ENCODE measurements around the gene TXNRD2.

Gene TXNRD2

GRCh38 chr22:19875531-19876313, 65.9 kb downstream of the TXNRD2 start:
- DNase-seq = no peak

GRCh38 chr22:19875061-19875530, 66.5 kb downstream of the TXNRD2 start:
- DNase-seq = no peak

DNA sequence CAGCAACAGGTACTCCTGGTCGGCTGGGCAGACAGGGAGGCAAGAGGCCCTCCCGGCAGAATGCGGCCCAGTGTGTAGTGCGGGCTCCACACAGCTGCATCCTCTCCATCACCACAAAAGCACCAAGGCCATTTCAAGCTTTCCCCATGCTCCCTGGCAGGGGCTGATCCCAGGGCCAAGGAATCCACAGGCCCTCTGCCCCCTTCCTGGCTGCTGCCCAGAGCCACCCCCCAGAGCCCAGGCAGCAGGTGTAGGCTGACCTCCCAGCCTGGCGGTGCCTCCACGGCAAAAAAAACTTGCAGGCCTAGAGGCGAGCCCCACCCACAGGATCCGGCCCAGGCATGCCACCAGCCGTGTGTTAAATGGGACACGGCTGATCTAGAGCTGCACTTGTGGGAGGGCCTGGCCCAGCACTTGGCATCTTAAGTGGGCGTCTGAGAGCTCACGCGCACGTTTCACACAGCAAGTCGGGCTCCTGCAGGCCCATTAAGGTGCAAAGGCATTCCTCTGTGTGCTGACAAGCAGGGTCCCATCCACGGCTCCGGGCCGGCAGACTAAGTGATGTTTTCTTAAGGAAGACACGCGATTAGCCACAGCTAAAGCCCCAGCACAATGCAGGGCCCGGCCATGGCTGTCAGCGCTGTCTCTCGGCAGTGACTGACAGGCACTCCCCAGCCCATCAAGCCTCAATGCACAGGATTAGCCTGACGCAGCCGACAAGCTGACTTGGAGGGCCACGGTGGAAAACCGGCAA, 67.1 kb downstream of the TXNRD2 start:
- peak; percentile 25 for DNase-seq

DNA sequence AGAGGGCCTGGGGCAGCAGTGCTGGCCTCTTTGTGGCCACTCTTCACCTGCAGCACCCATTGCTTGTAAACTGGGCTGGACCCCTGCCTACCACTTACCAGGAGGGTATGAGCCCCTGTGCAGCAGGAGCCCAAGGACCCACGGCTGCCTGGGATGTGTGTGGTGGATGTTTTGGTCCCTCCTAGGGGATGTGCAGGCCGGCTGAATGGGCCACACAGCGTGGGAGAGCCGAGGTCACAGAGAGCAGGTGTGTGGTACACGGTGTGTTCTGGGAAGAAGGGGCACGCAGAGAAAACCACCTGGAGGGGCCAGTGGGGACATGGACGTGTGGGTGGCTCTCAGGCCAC, 67.7 kb downstream of the TXNRD2 start:
- no peak for DNase-seq

- no peak for DNase-seq
Observed at GRCh38 chr22:19873138-19873959, 68.3 kb downstream of the TXNRD2 start.

GRCh38 chr22:19872779-19873137, 68.9 kb downstream of the TXNRD2 start:
- no peak for DNase-seq

DNA sequence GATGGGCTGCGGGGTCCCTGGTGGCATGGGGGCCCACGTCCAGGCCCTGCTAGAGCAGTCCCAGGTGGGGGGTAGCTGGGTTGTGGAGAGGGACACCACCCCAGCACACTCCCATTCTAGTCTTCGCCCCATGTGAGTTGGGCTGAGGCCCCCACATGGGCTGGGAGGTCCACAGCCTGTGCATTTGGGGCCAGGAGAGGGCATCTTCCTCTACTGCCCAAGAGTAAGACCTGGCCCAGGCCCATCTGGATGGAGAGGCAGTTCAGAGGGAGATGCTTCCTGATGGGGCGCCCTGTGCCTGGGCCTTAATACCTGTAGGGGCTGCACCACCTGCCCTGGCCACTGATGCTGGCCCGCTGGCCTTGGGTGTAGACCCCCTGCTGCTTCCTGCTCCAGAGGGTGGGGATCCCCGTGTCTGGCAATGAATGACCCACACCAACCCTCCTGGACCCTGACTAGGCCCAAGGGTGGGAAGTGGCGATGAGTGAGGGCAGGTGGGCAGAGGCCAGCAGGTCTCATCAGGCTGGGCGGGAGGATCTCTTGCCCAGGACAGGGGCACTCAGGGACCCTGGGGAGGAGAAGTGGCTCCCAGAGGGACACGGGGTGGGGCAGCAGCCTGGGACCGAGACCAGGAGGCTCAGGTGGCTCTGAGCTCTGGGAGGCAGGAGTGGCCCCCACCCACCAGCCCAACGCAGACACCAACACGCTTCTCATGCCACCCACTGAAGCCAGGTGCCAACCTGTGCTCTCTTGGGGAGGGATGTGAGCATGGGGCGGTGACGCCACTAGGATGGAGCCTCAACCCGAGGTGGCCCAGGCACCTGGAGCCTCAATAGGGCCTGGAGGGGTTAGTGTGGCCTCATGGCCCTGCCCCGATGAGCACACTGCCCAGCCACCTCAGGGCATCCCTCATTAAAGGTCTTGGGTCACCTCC, 69.5 kb downstream of the TXNRD2 start:
- peak; percentile 0 for DNase-seq

GRCh38 chr22:19871023-19871844, 70.4 kb downstream of the TXNRD2 start:
- no peak for DNase-seq

DNA sequence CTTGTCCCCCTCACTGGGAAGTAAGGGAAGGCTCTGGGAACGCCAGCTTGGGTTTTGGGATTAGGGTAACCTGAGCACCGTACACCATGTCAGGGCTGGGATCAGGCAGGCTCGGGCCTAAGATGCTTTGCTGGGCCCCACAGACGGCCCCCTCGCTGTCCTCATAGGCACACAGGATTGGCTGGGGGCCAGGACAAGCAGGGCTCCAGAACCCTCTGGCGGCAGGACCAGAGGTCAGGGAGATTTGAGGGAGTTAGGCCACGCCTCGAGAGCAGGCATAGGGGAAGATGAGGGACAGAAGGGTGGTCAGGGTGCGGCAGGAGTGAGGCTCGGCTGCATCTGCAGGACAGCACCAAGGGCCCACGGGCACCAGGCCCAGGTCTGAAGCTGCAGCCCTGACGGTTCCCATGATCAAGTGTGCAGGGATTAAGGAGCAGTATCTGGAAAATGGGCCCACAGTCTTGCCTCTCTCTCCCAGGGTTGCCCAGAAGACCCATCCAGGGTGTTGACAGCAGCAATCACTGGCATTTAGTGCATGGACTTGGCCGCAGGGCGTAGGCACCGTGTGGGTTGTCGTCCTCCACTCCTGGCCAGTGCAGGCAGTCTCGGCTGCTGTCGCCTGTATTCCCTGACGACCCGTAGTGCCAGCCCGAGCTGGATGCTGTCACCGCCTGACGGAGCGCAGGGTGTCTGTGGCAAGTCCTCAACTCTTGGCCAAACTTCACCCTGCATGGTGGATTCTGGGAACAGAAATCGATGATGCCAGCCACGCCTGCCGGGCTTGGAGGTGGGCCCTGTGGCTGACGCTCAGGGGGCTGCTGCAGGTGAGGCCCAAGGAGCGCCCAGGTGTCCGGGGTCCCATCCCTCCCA, 71.2 kb downstream of the TXNRD2 start:
- no peak for DNase-seq

DNA sequence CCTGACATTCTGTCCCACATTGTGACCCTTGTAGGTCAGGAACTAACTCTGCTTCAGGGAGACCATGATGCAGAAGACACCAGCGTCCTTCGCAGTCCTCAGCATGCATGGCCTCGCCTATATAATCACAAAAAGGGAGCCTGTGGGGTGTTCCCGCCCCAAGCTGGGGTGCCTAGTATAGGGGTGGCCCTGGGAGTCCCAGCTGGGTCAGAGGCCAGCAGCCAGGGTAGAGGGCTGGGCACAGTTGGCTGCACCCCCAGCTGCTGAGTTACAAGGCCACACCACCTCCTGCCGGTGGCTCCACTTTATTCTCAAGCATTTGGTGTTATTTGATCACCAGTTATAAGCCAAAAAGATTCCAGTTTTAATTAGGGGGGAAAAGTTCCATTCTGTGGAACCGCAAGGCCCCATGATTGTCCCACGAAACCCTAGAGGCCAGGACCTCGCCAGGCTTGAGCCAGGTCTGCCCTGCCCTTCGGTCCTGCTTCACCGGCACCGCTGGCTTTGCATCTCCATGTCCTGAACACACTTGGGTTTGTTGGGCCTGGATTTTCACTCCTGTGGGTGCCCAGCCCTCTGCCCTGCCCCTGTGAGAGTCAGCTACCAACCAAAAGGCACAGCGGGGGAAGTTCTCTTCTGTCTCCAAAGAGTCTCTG, 72.0 kb downstream of the TXNRD2 start:
- no peak for DNase-seq

DNA sequence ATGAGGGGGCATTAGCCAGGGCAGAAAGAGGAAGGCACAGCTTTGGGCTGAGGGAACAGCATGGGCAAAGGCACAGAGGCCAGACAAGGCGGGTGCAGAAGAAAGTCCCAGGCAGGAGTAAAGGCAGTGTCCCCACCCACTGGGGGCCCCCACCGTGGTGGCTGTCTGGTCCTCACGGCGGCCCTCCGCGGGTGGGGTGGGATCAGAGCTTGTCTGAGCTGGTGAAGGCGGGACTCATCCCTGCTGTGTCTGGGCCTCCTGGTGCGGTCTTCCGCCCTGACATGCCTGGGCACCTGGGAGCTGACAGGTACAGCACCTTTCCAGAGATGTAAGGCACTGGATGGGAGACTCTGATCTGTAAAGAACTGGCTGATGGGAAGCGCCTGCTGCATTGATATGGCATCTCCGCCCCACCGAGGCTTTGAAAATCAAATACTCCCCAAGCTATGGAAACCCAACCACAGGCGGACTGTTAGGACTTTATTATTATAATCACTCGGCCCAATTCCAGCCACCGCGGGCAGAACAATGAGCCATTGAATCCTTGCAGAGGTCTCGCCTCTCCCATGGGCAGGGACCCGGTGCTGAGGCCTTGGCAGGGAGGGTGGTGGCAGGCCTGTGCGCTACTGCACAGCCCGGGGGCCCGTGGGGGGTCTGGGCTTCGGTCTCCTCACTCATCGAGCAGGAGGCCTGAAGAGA, 72.7 kb downstream of the TXNRD2 start:
- DNase-seq = no peak

- DNase-seq = no peak
Observed at GRCh38 chr22:19868333-19868732, 73.3 kb downstream of the TXNRD2 start.

DNA sequence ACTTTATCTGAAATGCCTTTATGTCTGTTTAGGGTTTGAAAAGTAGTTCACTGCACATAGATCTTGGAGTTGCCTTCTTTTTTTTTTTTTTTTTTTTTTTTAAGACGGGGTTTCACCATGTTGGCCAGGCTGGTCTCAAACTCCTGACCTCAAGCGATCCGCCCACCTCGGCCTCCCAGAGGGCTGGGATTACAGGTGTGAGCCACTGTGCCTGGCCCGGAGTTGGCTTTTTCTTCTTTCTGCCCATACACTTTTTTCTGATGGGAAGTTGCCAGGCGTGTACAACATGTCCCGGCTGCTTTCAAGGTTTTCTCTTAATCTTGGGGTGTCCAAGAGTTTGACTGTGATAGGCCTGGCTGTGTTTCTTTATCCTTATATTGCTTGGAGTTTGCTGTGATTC, 74.0 kb downstream of the TXNRD2 start:
- DNase-seq = no peak

- DNase-seq = no peak
Observed at GRCh38 chr22:19866665-19867009, 75.0 kb downstream of the TXNRD2 start.

GRCh38 chr22:19865141-19865829, 76.3 kb downstream of the TXNRD2 start:
- DNase-seq = no peak

- no peak for DNase-seq
Observed at GRCh38 chr22:19864538-19865106, 77.0 kb downstream of the TXNRD2 start.

DNA sequence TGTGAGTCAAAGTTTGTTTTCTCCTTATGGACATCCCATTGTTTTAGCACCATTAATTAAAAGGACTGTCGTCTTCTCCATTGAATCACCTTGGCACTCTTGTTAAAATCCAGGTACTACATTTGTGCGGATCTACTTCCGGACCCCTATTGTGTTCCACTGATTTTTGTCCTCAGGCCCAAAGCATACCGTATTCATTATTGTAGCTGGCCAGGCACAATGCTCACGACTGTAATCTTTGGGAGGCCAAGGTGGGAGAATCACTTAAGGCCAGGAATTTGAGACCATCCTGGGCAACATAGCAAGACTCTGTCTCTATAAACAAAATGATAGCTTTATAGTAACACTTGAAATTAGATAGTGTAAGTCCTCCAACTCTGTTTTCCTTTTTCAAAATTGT, 78.0 kb downstream of the TXNRD2 start:
- DNase-seq = no peak
